Colonic mucosa (tissue), 4 donors: ENCODE results near the gene SLC39A11. TPM values are rescaled to one million over a fixed set of nuclear protein-coding genes. Genes with fewer than 3 reads are reported as not detected.

Source experiments
- DNase-seq: peaks from one replicate; pipeline ENCODE4 v3.0.0-alpha.2; 2020
- H3K27ac ChIP-seq: fragments of 200-600 bp; one replicate; pipeline ENCODE4 v1.8.0; 2021
- H3K27me3 ChIP-seq: fragments of 200-600 bp; one replicate; pipeline ENCODE4 v1.8.0; 2021
- H3K36me3 ChIP-seq: fragments of 200-600 bp; one replicate; pipeline ENCODE4 v1.8.0; 2021
- H3K4me1 ChIP-seq: fragments of 200-600 bp; one replicate; pipeline ENCODE4 v1.8.0; 2021; ENCODE audit warnings: mild to moderate bottlenecking
- H3K4me3 ChIP-seq: fragments of 200-600 bp; one replicate; pipeline ENCODE4 v1.8.0; 2021
- H3K9ac ChIP-seq, 2 donors: one replicate each; pipeline ENCODE4 v1.7.0; 2013; ENCODE audit warnings: control low read depth in 2 of 2, low read depth in 2 of 2, low read length in 2 of 2
- H3K9me3 ChIP-seq: fragments of 200-600 bp; one replicate; pipeline ENCODE4 v1.8.0; 2021
- CTCF ChIP-seq: fragments of 200-600 bp; IDR thresholded peaks from one replicate; pipeline ENCODE4 v1.8.0; 2022; ENCODE audit warnings: antibody characterized with exemption, mild to moderate bottlenecking
- intact Hi-C: fragments of 100-400 bp; cut with DNase I; formaldehyde crosslinking; loops from one replicate; pipeline ENCODE4 v1.14.1; 2022
- total RNA-seq, 2 donors: library from RNA; stranded (reverse); fragmentation: NEBNext Ultra II Directional in 1 of 2; extraction: Animal tissue kit (Norgen Biotek cat#: 25700) in 1 of 2; gene quantifications; one replicate each; pipeline ENCODE4 v1.2.1, GENCODE V29; 2021
- donor health status: healthy.
- donor health status: DM: no; HTN: no; CAD: no.
- donor health status: DM: no; HTN: no; CAD: no.

SLC39A11 gene
- total RNA-seq, 2 donors from 2014 or later: 57.7 to 60.0 TPM

DNA sequence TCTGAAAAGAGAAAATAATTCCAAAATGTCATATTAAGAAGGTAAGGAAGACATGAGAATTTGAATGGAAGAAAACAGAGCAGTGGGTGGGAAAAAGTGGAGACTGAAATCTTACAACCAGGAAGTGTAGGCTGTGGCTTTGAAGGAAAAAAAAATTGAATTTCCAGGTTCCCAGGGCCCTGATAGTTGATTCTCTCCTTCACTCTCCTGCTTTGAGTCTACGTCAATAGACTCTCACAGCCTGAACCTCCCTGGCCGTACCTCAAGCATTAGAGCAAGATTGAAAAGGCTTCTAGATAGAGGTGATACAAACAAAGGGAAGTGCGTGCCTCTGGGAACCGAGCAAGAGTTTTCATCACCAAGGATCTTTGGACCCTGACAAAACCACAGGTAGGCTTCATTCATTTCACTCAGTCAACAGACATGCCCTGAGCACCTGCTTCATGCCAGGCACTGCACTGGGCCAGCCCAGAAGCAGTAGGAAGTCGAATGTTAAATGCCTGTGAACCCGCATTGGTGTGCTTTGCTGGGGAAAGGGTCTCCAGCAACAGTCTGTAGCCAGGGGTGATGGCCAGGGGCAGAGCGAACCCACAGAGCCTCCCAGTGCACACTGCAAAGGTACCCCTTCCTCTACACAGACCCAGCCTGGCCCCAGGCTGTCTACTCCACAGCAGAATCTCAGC is 163.9 kb downstream of the SLC39A11 start:
- H3K4me1 ChIP-seq: no peaks in the 10 kb centered on the region
- no peak overlapping the region for H3K9ac ChIP-seq
- H3K36me3 ChIP-seq: no peaks in the 10 kb centered on the region
- no peaks in the 10 kb centered on the region for H3K9me3 ChIP-seq
- no peak overlapping the region for H3K4me3 ChIP-seq
- DNase-seq: peak; percentile 19
- intact Hi-C loops: no loop called here
- no peak for TF ChIP-seq CTCF
- no peaks in the 10 kb centered on the region for H3K27me3 ChIP-seq
- no peak overlapping the region for H3K27ac ChIP-seq

- Histone ChIP-seq H3K9ac (no peak overlapping the region), H3K9me3 (no peaks in the 10 kb centered on the region), H3K4me1 (no peaks in the 10 kb centered on the region), H3K4me3 (no peak overlapping the region), H3K27ac (no peak overlapping the region), H3K27me3 (no peaks in the 10 kb centered on the region), H3K36me3 (no peaks in the 10 kb centered on the region)
- intact Hi-C loops: no loop called here
- no peak for DNase-seq
- no peak for TF ChIP-seq CTCF
These were observed 164.7 kb downstream of the SLC39A11 start for GRCh38 chr17:72927760-72928159.

GRCh38 chr17:72927146-72927545 is 165.3 kb downstream of the SLC39A11 start:
- no peak for DNase-seq
- Histone ChIP-seq H3K9ac (no peak overlapping the region), H3K36me3 (no peaks in the 10 kb centered on the region), H3K27ac (no peak overlapping the region), H3K4me1 (no peaks in the 10 kb centered on the region), H3K27me3 (no peaks in the 10 kb centered on the region), H3K4me3 (no peak overlapping the region), H3K9me3 (no peaks in the 10 kb centered on the region)
- TF ChIP-seq CTCF: no peak
- intact Hi-C loops: no loop called here

DNA sequence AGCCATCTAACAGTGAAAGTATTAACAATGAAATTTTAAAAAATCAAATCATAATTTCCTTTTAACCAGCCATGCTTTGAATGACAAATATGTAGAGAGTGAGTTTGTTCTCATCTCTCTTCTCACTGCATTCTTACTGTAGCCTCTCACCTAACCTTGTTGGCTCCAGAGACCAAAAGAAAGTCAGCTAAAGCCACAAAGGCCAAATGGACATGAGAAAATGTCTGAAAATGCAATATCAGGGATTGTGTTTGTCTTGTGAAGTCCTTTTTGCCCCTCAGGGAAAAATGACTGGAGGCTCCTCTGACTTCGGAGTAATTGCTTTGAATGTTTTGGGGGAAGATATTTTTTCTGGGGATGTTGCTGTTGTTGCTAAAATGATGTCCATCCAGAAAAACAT is 166.3 kb downstream of the SLC39A11 start:
- intact Hi-C loops: no loop called here
- H3K4me3 ChIP-seq: no peak overlapping the region
- no peak overlapping the region for H3K9ac ChIP-seq
- no peaks in the 10 kb centered on the region for H3K36me3 ChIP-seq
- TF ChIP-seq CTCF: no peak
- no peaks in the 10 kb centered on the region for H3K4me1 ChIP-seq
- DNase-seq: no peak
- no peaks in the 10 kb centered on the region for H3K9me3 ChIP-seq
- H3K27ac ChIP-seq: no peak overlapping the region
- H3K27me3 ChIP-seq: no peaks in the 10 kb centered on the region

DNA sequence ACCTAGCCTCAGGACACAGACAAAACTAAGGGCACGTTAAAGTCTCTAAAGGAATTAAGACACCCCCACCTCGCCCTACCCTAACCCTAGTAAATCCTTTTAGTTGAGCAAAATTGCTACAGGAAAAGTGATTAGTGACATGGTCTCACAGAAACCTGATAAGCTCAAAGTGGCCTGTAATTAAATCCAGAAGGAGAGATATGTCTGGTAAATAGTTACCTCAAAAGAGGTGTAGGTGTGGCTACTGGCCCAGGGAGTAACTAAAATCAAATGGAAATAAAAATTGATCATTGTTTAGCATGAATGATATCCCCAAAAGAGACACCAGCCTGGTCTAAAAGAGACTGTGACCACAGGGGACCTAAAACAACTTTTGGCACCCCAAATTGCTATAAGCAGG is 168.3 kb downstream of the SLC39A11 start:
- intact Hi-C loops: no loop called here
- Histone ChIP-seq H3K27ac (no peak overlapping the region), H3K9me3 (no peaks in the 10 kb centered on the region), H3K4me1 (no peaks in the 10 kb centered on the region), H3K36me3 (no peaks in the 10 kb centered on the region), H3K27me3 (no peaks in the 10 kb centered on the region), H3K4me3 (no peak overlapping the region), H3K9ac (no peak overlapping the region)
- no peak for TF ChIP-seq CTCF
- DNase-seq: no peak
